NCI-H2227 treated with DMSO at 0.1 percent for 48 hours (cell line): Measurements from ENCODE around the gene HBA2.
"Not testable (repeated sequence)": the region's sequence is repeated elsewhere in the genome, so short reads cannot be mapped to it uniquely, and the experiment has no call there.

Source experiments
- DNase-seq: peaks from one replicate; lab custom pipeline; 2025; lab: John Stamatoyannopoulos, UW

The HBA2 gene

DNA sequence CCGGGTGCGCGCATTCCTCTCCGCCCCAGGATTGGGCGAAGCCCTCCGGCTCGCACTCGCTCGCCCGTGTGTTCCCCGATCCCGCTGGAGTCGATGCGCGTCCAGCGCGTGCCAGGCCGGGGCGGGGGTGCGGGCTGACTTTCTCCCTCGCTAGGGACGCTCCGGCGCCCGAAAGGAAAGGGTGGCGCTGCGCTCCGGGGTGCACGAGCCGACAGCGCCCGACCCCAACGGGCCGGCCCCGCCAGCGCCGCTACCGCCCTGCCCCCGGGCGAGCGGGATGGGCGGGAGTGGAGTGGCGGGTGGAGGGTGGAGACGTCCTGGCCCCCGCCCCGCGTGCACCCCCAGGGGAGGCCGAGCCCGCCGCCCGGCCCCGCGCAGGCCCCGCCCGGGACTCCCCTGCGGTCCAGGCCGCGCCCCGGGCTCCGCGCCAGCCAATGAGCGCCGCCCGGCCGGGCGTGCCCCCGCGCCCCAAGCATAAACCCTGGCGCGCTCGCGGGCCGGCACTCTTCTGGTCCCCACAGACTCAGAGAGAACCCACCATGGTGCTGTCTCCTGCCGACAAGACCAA, at the start of gene HBA2:
Gene HBA2, plus strand, starts transcription at position 503 of the 568 bp plus-strand sequence. Its CDS starts 37 bp downstream, at position 540.
- not testable (repeated sequence) for DNase-seq

DNA sequence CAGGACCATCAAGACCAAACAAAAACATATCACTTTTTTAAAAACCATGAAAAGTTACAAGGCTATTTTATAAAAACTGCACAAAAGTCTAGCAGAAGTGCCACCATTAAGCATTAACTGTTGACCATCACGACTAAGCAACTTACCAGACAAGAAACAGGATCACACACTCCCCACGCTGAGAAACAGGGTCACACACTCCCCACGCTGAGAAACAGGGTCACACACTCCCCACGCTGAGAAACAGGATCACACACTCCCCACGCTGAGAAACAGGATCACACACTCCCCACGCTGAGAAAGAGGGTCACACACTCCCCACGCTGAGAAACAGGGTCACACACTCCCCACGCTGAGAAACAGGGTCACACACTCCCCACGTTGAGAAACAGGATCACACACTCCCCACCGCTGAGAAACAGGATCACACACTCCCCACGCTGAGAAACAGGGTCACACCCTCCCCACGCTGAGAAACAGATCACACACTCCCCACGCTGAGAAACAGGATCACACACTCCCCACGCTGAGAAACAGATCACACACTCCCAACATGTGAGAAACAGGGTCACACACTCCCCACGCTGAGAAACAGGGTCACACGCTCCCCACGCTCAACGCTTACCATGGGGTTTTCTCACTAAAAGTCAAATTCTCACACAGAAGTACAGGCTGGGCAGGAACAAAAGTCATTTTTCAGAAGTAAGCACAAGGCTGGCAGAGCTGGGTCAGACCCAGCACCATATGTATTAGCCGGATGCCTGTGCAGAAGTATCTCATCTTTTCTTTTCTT, 48.9 kb upstream of the HBA2 start:
- not testable (repeated sequence) for DNase-seq

DNA sequence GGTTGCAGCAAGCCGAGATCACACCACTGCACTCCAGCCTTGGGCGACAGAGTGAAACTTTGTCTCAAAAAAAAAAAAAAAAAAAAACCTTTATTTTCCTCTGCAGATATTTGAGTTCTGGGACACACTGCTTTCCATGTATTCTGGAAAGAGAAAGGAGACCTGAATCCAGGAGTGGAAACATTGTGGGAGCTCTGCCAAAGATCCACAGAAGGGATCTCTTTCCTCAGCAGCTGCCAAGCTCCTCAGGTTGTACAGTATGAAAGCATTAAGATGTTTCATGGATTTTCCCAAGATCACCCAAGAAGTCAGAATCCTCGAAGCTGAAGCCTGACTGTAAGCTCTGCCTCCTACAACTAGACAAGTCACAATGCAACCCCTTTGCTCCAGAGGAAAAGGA, 47.7 kb upstream of the HBA2 start:
- no peak for DNase-seq

DNA sequence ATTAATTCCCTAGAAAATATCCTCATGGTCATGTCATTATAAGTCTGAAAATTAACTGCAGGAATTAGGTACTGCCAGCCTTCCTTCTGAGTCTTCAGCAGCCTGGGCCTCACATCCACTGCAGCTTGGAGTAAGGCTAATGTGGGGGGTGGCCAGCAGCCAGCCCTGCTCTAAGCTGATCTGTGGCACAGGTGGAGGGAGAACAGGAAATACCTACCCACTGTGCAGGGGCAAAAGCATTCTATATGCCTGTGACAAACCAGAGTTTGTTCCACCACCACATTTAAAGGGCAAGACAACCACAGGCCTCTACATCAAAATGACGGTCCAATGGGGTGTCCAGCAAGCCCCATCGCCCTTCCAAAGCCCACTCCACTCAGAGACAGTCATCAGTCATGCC, 43.6 kb upstream of the HBA2 start:
- no peak for DNase-seq

DNA sequence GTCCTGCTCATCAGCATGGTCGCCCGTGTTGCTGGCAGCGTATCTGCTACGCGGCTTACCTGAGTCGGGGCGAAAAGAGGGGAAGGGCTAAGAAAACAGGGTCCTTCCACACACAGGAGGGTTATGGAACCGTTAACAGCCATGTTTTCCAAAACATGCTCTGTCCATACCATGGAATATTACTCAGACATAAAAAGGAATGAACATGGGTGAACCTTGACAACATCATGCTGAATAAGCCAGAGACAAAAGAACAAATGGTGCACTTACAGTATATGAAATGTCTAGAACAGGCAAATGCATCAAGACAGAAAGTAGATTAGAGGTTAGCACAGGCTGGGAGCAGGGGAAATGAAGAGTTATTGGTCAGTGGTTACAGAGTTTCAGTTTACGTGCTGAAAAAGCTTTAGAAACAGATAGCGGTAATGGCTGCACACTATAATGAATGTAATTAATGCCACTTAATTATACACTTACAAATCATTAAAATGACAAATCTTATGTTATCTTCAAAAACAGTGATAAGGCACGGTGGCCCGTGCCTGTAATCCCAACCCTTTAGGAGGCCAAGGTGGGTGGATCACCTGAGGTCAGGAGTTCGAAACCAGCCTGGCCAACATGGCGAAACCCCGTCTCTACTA, 42.0 kb upstream of the HBA2 start:
- no peak for DNase-seq

DNA sequence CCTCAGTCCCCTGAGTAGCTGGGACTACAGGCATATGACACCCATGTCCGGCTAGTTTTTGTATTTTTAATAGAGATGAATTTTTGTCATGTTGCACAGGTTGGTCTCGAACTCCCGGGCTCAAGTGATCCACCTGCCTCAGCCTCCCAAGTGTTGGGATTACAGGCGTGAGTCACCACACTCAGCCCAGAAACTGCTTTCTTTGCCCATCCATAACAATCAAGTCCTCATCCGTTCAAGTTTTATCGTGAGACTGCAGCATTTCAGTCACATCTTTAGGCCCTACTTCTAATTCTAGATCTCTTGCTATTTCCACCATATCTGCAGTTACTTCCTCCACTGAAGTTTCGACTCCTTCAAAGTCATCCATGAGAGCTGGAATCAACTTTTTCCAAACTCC, 40.6 kb upstream of the HBA2 start:
- DNase-seq: no peak

DNA sequence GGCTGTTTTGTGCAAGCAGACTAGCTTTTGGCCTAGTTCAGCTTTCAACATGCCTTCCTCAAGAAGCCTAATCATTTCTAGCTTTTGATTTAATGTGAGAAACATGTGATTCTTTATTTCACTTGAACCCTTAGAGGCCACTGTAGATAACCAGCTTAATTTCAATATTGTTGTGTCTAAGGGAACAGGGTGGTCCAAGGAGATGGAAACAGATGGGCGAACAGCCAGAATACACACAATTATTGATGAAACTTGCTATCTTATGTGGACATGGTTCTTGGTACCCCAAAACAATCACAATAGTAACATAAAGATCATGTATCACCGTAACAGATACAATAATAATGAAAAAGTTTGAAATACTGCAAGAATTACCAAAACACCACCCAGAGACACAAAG, 39.0 kb upstream of the HBA2 start:
- DNase-seq: no peak

DNA sequence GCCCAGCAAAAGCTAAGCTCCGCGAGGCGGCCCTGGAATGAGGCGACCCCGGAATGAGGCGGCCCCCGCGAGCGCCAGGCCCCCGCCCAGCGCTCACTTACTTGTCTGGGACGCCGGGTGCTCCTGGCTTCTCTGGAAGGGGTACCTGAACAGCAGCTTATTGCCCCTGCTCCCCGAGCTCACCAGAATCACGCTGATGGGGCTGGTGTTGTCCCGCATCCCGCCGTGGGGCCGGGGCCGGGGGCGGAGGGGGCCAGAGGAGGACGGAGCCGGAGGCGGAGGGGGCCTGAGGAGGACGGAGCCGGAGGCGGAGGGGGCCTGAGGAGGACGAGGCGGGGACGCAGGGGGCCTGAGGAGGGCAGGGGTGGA, 34.6 kb upstream of the HBA2 start:
- no peak for DNase-seq

DNA sequence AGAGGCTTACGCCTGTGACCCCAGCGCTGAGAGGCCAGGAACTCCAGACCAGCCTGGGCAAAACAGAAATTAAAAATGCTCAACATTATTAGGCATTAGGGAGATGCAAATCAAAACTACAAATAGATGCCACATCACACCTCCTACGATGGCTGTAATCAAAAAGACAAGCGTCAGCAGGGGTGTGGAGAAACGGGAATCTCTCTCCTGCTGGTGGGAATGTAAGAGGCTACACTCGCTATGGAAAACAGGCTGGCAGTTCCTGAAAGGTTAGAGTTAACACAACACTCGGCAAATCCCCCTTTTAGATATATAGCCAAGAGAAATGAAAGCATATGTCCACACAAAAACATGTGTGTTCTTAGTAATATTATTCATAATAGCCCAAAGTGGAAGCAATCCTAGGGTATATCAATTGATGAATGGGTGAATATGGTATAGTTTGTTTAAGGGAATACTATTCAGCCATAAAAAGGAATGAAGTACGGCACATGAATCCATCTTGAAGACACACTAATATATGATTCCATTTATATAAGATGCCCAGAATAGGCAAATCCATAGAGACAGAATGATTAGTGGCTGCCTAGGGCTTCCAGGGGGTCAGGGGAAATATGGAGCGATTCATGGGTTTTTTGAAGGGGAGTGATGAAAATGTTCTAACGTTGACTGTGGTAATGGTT, 32.4 kb upstream of the HBA2 start:
- no peak for DNase-seq

DNA sequence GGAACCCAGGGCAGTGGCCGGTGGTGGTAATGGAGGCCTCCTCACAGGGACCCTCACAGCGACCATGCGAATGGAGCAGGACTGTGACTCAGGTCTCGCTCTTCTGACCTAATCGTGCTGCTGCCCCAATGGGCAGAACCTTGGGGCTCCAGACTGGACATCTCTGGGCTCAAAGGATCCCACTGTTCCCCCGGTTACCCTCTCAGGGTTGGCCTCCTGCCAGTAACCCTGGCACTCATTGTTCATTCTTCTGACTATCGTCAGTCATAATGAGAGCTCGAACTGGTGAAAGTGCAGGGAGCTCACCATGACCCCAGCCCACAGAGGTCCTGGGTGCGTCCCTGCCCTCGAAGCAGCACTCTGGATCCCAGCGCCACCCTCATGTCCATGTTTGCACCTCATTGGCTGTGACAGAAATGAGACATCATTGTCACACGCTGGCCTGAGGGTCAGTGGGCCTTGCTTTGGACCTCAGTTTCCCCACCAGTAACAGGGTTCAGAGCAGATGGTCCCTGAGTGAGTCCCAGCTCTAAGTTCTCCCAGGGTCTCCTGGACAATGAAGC, 30.2 kb upstream of the HBA2 start:
- no peak for DNase-seq

DNA sequence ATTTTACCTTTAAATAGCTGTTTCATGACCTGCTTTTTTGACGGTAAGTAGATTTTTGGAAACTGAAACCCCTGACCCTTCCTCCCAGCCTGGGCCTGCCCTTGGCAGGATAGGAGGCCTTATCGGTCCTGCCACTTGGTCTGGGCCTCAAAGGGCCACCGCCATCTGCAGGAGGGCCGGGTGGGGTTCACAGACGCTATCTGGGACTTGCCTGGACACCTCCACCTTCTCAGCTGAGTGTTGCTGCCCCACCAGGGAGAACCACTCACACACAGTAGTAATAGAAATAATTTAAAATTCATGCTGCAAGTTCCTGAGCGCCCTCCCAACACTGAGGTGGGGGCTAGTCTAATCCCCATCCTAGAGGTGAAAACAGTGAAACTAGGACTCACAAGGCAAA, 29.6 kb upstream of the HBA2 start:
- no peak for DNase-seq

DNA sequence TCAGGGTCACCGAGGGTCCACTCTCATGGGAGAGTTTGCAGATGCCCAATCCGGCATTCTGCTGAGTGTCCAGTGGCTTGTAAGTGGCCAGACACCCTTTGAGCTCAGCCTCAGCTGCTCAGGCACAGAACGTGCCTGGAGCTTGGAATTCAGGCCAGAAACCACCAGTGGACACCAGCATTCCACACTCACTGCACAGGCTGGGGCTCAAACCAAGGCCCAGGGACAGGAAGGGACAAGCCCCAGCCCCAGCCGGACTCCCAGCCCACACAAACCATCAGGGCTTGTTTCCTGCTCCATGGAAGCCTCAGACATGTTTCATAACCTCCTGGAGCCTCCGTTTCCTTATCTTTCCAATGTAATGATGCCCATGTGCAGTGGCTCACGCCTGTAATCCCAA, 29.2 kb upstream of the HBA2 start:
- no peak for DNase-seq

DNA sequence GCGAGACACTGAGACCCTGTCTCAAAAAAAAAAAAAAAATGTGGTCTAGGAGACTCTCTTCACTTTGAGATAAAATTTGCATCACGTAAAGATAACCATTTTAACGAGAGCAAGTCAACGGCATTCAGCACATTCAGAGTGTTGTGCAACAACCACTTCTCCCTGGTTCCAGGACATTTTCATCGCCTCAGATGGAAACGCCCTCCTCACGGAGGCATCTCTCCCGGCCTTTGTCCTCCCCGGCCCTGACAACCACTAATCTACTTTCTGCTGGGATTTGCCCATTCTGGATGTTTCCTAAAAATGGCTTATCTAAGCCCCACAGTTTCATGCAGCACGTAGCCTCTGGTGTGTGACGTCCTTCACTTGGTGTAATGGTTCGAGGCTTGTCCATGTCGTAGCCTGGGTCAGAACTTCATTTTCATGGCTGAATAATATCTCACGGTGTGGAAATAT, 27.9 kb upstream of the HBA2 start:
- no peak for DNase-seq

DNA sequence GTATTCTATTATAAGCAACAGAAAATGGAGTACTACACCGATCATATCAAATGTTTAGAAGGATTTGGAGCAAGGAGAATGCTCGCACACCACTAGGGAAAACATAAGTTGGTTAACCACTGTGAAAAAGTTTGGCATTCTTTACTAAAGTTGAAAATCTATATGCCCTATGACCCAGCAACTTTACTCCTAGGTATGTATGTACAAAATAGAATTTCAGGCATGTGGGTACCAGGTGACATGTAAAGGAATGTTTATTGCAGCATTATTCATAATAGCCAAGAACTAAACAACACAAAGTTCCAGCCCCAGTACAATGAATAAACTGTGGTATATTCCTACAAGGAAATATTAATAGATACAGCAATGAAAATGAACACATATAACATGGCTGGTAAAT, 26.0 kb upstream of the HBA2 start:
- no peak for DNase-seq

DNA sequence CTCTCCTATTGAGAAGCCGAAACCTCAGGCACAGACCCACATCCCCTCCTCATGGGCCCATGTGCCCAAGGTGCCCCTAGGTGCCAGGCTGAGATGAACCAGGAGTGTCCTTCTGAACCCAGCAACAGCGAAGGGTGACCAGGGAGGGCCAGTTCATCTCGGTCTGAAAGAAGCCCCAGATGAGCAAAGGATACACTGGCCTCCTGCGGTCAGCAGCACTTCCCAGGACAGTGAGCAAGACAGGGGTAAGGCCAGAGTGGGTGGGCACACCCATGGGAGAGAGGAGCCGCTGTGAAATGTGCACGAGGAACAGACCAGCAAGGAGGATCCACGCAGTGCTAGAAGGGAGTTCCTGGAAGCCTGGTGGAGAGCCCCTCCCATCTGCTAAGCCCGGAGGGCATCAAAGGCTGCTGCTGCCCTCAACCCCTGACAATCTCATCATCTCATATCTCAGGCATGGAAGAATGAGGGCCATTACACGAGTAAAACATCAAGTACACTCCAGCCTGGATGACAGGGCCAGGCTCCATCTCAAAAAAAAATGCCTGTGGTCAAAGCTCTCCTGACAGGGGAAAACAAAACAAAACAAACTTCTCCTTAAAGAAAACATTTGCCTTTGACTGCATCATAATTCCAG, 23.5 kb upstream of the HBA2 start:
- DNase-seq: no peak

DNA sequence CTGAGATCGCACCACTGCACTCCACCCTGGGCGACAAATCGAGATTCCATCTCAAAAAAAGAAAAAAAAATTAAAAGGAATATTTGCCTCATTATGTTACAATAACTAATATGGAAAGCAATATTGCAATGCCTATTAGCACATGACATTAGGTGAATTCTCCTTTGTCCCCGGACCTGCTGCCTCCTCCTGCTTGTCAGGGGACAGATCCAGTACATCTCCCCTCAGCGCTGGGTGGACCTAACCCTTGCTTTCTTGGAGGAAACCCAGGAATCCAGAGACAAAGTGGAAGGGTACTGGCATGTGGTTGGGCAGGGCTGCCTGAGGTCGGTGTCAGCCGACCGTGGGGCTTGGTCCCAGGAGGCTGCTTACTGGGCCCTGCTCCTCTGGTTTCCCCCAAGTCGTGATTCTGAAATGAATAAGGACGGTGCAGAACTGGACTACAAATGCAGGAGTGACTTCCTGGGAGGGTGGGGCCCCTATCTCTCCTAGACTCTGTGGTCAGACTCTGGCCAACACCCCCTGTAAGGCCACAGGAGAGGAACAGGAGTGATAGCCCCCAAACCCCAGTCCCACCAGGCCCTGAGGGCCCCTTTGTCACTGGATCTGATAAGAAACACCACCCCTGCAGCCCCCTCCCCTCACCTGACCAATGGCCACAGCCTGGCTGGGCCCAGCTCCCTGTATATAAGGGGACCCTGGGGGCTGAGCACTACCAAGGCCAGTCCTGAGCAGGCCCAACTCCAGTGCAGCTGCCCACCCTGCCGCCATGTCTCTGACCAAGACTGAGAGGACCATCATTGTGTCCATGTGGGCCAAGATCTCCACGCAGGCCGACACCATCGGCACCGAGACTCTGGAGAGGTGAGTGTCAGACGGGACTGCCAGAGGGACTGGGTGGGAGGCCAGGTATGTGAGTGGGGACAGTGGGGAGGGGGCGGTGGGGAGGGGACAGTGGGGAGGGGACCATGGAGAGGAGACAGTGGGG, 20.2 kb upstream of the HBA2 start, which contains the start of gene HBZ:
Gene HBZ, plus strand, starts transcription at position 504 of the 988 bp plus-strand sequence. Its CDS starts 266 bp downstream, at position 770.
- no peak for DNase-seq

DNA sequence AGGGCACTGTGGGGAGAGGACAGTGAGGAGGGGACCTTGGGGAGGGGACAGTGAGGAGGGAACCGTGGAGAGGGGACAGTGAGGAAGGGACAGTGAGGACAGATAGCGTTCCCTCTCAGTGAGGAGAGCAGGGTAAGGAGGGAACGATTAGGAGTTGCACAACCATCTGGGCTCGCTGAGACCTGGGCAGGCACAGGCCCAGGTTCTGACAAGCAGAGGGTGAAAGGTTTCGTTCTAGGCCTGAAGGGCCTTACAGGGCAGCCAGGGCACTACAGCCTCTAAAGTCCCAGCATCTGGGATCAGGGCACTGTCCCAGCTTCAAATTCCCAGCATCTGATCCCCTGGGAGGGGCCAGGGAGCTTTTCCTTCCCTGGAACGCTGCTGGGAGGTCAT, 19.6 kb upstream of the HBA2 start:
- not testable (repeated sequence) for DNase-seq

DNA sequence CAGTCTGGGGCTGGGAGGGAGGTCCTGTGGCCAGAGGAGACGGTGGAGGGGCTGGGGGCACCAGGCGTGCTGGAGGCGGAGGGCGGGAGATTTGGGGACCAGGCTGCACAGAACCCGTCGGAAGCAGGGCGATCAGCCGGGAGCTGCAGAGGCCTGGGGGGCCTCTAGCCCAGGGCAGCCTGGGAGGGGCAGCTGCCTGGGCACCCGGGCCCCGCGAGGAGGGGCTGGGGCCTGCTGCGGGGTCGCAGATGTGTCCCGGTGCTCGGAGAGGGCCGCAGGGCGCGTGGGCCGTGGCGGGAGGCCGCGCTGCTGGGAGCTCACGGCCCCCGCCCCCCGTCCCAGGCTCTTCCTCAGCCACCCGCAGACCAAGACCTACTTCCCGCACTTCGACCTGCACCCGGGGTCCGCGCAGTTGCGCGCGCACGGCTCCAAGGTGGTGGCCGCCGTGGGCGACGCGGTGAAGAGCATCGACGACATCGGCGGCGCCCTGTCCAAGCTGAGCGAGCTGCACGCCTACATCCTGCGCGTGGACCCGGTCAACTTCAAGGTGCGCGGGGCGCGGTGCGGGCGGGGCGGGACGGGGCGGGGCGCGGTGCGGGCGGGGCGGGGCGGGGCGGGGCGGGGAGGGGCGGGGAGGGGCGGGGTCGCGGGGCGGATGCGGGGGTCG, 19.0 kb upstream of the HBA2 start:
- DNase-seq: not testable (repeated sequence)

DNA sequence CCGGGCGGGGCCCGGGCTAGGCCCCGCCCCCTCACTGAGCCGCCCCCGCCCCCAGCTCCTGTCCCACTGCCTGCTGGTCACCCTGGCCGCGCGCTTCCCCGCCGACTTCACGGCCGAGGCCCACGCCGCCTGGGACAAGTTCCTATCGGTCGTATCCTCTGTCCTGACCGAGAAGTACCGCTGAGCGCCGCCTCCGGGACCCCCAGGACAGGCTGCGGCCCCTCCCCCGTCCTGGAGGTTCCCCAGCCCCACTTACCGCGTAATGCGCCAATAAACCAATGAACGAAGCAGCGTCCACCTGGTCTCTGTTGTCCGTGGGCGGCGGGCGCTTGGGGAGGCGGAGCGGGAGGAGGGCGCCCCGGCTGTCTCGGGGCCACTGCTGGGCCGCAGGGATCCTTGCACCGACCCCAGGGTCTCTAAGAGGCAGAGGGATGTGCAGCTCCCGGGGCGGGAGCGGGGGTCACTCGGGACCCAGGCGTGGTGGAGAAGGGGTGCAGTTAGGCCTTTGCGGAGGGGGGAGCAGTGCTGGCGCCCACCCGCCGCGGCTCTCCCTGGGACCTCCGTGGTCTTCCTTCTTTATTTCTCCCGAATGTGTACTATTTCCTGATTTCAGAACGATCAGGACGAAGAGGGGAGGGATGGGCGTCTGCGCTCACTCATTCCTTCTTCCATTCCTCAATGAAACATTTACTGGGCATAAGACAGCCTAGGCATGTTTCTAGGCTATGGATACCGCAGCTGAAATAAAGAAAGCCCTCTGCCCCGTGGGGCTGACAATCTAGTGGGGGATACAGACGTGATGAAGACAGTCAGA, 18.3 kb upstream of the HBA2 start:
- no peak for DNase-seq
